Glomerular endothelial cell (primary cell): Measurements from ENCODE around the gene OGFR. TPM values are rescaled to one million over a fixed set of nuclear protein-coding genes. Genes with fewer than 3 reads are reported as not detected.

Experiments
- DNase-seq: peaks from one replicate; pipeline ENCODE4 v3.0.0-alpha.2; 2011; ENCODE audit warnings: low read depth, low spot score; ENCODE audit errors: extremely low read depth
- total RNA-seq: library from RNA; depleted of rRNA; stranded (reverse); fragments of >200 nt; gene quantifications from 2 replicates; pipeline ENCODE4 v1.2.3, GENCODE V29; 2015

OGFR gene, protein sequence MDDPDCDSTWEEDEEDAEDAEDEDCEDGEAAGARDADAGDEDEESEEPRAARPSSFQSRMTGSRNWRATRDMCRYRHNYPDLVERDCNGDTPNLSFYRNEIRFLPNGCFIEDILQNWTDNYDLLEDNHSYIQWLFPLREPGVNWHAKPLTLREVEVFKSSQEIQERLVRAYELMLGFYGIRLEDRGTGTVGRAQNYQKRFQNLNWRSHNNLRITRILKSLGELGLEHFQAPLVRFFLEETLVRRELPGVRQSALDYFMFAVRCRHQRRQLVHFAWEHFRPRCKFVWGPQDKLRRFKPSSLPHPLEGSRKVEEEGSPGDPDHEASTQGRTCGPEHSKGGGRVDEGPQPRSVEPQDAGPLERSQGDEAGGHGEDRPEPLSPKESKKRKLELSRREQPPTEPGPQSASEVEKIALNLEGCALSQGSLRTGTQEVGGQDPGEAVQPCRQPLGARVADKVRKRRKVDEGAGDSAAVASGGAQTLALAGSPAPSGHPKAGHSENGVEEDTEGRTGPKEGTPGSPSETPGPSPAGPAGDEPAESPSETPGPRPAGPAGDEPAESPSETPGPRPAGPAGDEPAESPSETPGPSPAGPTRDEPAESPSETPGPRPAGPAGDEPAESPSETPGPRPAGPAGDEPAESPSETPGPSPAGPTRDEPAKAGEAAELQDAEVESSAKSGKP
- 72.3 and 79.7 TPM in 2 replicates for total RNA-seq

DNA sequence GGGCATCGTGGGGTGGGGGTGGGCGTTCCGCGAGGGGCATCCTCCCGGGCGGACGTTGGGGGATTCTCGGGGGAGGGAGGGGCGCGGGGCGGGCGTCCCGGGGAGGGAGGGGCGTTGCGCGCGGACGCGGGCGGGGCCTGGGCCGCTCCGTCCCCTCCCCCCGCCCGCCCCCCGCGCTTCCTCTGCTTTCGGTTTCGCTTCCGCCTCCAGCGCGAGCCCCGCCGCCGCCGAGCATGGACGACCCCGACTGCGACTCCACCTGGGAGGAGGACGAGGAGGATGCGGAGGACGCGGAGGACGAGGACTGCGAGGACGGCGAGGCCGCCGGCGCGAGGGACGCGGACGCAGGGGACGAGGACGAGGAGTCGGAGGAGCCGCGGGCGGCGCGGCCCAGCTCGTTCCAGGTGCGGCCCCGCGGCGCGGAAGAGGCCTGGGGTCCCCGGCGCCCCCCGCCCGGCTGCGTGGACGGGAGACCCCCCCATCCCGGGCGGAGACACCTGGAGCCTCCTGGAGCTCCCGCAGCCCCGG lies at the start of gene OGFR:
Gene OGFR (plus strand): TSS at position 209 of the 528 bp plus-strand sequence. CDS start 25 bp downstream, at position 234.
- no peak for DNase-seq

DNA sequence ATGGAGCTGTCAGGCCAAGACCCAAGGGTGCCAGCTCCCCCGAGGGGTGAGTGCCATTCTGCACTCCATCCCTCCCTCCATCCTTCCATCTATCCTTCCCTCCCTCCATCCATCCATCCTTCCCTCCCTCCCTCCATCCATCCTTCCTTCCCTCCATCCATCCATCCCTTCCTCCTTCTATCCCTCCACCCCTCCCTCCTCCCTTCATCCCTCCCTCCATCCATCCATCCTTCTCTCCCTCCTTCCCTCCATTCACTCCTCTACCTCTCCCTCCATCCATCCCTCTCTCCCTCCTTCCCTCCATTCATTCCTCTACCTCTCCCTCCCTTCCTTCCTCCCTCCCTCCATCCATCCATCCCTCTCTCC lies 49.7 kb upstream of the OGFR start:
- DNase-seq: no peak

DNA sequence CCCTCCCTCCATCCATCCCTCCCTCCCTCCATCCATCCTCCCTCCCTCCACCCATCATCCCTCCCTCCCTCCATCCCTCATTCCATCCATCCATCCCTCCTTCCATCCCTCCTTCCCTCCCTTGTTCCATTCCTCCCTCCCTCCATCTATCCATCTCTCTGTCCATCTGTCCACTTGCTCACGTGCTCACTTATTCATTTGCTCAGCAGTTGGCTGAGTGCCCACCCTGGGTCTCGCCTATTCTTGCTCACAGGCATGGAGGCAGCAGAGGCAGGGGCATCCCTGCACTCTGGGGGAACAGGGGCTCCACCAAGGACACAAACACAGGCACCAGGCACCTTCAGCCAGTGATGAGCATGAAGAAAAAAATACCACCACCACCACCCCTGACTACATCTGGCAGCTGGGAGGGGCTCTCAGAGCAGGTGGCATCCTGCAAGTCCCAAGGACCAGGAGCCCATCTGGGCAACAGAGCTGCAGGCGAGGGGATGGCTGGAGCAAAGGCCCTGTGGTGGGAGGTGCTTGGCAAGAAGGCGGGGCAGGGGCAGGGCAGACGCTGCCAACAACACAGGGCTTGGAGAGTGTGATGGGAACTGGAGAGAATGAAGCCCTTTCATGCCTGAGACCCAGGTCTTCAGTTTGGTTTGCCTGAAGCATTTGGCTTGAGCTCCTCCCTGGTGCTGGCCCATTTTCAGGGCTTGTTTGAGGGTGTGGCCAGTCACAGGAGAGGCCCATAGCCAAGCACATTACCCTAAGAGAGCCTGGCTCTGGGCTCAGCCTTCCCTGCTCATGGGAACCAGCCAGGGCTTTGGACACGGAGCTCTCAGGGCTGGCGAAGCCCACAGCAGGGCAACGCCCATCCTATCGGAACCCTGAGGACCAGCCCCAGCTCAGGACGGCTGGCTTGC lies 48.6 kb upstream of the OGFR start:
- no peak for DNase-seq

DNA sequence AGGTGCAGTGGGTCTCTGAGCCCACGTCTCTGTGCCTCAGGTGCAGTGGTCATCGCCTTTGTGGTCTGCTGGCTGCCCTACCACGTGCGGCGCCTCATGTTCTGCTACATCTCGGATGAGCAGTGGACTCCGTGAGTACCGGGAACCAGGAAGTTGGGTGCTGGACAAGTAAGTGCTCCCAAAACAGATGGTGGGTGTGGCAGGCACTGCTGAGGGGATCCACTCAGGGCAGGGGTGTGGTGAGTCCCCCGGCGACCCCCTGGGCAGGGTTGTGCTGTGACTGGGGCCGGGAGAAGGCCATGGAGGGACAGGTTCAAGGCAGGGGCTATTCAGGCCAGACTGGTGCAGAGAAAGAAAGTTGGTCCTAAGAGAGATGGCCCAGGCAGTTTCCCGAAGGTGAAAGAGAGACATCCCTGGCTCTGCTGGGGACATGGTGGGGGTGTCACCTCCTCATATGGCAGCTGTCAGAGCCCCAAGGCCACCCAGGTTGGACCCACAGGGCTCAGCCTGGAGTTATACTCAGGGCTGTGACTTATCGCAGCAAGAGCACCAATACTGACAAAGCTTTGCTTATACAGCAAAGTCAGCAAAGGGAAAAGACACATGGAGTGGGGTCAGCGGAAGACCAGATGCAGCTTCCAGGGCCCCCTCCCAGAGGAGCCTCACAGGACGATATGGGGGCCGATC lies 46.3 kb upstream of the OGFR start:
- DNase-seq: no peak

DNA sequence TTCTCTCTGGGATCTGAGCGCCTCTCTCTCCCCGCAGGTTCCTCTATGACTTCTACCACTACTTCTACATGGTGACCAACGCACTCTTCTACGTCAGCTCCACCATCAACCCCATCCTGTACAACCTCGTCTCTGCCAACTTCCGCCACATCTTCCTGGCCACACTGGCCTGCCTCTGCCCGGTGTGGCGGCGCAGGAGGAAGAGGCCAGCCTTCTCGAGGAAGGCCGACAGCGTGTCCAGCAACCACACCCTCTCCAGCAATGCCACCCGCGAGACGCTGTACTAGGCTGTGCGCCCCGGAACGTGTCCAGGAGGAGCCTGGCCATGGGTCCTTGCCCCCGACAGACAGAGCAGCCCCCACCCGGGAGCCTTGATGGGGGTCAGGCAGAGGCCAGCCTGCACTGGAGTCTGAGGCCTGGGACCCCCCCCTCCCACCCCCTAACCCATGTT lies 44.6 kb upstream of the OGFR start:
- DNase-seq: no peak

DNA sequence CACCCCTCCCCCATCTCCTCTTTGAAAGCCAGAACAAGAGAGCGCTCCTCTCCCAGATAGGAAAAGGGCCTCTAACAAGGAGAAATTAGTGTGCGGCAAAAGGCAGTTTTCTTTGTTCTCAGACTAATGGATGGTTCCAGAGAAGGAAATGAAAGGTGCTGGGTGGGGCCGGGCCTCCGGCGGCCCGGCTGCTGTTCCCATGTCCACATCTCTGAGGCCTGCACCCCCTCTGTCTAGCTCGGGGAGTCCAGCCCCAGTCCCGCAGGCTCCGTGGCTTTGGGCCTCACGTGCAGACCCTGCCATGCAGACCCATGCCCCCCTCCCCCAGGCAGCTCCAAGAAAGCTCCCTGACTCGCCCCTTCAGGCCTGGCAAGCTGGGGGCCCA lies 44.2 kb upstream of the OGFR start:
- DNase-seq: no peak

DNA sequence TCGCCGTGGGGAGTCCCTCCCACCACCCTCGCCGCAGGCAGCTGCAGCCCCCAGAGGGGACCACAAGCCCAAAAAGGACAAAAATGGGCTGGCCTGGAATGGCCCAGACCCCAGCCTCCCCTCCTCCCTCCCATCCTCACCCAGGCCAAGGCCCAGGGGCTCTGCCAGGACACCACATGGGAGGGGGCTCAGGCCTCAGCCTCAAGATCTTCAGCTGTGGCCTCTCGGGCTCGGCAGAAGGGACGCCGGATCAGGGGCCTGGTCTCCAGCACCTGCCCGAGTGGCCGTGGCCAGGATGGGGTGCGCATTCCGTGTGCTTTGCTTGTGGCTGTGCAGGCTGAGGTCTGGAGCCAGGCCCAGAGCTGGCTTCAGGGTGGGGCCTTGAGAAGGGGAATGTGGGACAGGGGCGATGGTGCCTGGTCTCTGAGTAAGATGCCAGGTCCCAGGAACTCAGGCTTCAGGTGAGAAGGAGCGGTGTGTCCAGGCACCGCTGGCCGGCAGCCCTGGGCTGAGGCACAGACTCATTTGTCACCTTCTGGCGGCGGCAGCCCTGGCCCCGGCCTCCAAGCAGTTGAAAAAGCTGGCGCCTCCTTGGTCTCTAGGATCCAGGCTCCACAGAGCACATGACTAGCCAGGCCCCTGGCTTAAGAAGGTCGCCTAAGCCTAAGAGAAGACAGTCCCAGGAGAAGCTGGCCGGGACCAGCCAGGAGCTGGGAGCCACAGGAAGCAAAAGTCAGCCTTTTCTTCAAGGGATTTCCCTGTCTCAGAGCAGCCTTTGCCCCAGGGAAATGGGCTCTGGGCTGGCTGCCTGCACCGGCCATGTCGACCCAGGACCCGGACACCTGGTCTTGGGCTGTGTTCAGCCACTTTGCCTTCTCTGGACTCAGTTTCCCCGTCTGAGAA lies 43.5 kb upstream of the OGFR start:
- DNase-seq: no peak

DNA sequence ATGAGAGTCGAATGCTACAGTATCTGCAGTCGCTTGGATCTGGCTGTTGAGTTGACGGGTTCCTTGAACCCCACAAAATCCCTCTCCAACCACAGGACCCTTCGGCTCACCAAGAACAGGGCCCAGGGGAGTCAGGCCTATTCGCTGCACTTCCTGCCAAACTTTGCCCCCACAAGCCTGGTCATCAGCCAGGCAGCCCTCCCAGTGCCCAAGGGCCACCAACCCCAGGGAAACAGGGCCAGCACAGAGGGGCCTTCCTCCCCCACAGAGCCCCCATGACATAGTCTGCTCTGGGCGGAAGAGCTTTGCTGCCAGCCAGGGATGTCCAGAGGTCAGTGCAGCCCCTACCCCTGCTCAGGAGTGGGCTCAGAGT lies 42.9 kb upstream of the OGFR start:
- DNase-seq: no peak

DNA sequence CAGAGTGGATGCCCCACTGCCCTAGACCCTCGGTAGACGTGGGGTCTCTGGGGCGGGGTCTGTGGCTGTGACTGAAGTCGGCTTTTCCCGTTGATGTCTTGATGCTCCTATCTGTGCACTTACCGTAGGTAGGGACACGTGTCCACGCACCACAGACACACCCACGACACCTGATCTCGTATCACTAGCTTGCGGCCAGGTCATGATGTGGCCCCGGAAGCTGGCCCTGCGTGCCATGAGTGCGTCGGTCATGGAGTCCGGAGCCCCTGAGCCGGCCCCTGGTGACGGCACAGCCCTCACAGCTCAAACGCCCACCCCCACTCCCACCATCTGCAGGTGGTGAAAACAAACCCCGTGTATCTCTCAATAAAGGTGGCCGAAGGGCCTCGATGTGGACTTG lies 42.3 kb upstream of the OGFR start:
- no peak for DNase-seq

DNA sequence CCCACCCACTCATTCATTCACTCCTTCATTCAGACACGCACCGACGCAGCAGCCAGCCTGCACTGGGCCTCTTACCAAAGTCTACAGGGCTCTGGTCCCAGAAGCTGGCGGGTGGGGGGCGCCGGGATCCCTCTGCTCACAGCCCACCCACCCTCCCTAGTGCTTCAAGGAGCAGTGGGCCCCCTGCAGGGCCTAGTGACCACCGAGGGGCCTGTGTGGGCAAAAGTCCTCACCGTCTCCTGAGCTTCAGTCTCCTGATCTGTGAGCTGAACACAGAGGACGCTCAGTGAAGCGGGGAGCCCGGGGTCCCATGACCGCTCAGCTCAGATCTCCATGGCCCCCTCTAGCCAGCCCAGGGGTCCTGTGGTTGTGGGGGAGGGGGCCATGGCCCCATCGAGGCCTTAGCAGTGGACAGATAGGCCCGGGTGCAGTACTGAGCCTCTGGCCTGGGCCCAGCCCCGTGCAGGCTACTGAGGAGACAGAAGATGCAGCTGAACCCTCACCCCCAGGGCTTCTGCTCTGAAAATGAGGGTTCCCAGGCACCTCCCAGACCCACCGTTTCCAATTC lies 41.8 kb upstream of the OGFR start:
- no peak for DNase-seq

DNA sequence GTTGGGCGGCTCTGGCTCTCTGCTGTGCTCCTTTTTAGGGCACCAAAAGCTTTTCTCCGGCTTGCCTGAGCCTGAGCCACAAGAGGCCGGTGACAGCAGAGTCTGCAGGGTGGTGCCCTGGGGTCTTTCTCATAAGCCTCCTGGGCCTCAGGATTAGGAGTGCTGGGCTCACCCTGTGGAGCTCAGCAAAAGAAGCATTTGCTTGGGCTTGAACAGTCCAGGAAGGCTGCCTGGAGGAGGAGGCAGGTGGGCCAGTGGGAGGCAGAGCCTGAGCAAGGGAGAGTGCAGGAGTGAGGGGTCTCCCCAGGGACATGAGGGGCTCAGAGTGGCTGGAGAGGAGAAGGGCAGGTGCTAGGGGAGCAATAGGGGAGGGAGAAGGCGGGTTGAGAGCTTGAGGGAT lies 41.2 kb upstream of the OGFR start:
- no peak for DNase-seq

DNA sequence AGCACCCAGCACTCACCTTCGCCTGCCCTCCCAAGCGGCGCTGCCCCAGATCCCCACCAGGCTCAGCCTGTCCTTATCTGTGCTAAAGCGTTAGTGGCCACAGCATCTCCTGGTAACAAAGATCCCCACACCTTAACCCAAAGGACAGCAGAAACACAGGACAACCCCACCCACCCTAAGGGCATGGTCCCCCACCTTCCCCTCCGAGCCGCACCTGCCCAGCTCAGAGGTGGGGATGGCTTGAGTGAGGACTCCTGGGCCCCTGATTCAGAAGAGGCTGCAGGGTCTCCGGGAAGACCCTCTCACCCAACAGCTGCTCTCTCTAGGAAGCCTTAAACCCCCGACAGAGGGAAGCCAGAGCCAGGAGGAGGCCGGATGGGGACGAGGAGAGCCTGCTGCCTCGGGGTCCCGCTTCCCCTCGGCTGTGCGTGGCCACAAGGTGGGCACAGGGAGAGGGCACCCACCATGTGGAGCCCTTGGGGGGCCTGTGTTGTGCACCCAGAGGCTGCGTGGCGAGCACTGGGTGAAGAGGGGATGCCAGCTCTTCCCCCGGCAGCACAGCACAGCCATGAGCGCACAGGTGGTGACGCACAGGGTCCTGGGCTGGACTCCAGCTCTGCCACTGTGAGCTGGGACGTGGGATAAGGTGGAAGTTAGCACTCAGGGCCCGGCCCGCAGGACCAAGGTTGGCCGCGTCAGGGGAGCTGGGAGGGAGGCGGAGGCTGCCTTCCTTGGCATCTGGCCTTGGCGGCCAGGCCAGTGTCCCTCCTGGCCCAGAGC lies 40.3 kb upstream of the OGFR start:
- no peak for DNase-seq

DNA sequence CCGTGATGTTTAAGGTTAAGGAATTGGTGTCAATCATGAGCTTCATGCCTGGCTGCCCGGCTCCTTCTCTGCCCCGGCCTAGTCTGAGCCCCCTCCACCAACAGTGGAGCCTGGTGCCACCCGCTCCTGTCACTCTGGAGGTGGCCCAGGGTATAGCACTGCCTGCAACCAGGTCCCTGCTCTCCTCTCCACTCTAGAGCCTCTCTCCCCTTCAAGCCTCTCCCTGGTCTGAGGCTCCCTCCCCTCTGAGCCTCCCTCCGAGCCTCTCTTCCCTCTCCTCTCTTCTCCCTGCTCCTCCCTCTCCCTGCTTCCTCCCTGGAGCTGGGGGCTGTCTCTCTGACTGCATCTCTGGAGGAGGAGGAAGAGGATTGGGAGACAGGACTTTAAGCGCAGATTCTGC lies 39.6 kb upstream of the OGFR start:
- no peak for DNase-seq

DNA sequence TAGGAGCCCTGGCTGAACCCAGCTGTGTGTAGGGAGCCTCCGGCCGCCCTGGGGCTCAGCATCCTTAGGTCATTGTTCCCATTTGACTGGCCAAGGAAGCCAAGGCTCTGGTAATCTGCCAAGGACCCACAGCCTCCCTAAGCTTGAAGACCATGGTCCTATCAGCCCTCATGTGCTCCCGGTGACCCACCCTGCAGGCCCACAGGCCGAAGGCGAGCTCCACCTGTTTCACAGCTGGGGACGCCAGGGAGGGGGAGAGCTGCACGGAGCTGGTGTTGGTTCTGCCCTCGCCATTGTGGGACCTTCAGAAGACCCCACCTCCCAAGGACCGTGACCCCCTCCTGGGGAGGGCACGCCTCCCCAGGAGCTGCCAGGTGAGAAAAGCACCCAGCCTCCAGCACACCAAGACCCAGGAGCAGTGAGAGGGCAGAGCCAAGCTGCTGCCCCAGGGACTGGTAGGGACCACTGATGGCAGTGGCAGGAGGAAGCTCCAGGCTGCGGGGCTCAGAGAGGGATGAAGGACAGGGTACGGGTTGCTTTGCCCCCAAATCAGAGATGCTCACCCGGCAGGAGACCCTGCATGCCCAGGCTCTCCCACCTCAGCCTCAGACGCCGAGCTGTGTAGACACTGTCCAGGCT lies 39.1 kb upstream of the OGFR start:
- no peak for DNase-seq

DNA sequence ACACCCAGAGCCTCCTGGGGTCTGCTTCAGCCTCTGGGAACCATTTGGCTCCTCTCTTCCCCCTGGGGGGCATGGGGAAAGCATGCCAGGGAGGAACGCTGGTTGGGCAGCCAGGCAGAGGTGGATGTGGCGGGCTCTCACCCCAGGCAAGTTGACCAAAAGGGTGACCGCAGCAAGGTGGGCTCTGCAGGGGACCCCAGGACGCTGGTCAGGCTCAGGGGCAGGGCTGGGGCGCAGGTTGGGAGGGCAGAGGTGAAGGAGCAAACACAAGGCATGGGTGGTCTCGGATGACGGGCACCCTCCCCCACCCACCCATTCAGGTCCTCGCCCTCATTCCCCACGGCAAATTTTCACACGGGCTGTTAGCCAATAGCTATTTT lies 38.6 kb upstream of the OGFR start:
- DNase-seq: no peak

DNA sequence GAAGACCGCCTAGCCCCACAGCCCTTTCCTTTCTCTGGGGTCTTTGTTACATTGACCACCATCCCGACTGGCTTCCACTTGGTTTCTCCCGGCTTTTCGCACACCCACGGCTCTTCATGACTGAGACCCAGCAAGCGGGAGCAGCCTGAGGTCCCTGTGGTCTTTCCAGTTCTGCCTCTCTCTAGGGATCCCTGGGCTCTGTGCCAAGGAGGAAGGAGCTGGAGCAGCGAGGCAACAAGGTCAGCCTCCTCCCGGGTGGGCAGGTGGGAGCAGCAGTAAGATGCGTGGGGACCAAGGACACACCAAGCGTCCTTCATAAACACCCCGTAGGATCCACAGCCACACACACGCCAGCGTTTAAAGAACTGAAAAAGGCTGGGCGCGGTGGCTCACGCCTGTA lies 37.9 kb upstream of the OGFR start:
- DNase-seq: no peak

DNA sequence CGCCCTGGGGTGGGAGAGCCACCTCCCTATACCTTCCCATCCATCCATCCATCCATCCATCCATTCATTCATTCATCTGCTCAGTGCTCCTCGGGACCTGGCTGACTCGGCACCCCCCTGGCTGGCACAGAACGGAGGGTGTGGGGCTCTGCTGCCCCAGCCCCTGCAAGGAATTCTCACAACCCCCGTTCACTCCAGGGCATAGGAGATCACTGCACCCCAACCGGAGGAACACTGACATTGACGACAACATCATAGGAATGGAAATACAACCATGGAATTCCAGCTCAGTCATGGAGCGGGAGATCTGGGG lies 36.4 kb upstream of the OGFR start:
- no peak for DNase-seq
